ENCODE measurements around the gene TRPV5. TPM values are rescaled to one million over a fixed set of nuclear protein-coding genes. Genes with fewer than 3 reads are reported as not detected.

The TRPV5 gene
- total and polyA plus RNA-seq, 8 donors: not detected

- WGBS, 5 donors: 20 to 51% (median 37%) methylated on average over 6 of the region's 6 CpGs
- Histone ChIP-seq H3K27ac (no peak overlapping the region), H3K4me3 (no peak overlapping the region), H3K36me3 (no peaks in the 10 kb centered on the region), H3K9me3 (no peaks in the 10 kb centered on the region), H3K4me1 (no peaks in the 10 kb centered on the region), H3K27me3 (peaks cover 0 to 26% (median 0%) of the 10 kb centered on the region in 3 donors)
- intact Hi-C loops (cut with DNase I; ENCODE audit: low total_unique reads): no loop called here
- TF ChIP-seq EP300 (IDR thresholded peaks at IDR 0.05) (no peak), CTCF (IDR thresholded peaks at IDR 0.05) (no peak), POLR2A (IDR thresholded peaks at IDR 0.05) (no peak), POLR2AphosphoS5 (IDR thresholded peaks at IDR 0.05) (no peak)
- no peak for DNase-seq
Observed at GRCh38 chr7:142894985-142895593, 38.5 kb downstream of the TRPV5 start.

GRCh38 chr7:142894112-142894984 lies 39.2 kb downstream of the TRPV5 start:
- peaks cover 0 to 26% (median 0%) of the 10 kb centered on the region in 3 donors for H3K27me3 ChIP-seq
- H3K4me1 ChIP-seq: no peaks in the 10 kb centered on the region
- no peak overlapping the region for H3K27ac ChIP-seq
- H3K36me3 ChIP-seq: no peaks in the 10 kb centered on the region
- no peak for TF ChIP-seq EP300 (IDR thresholded peaks at IDR 0.05)
- TF ChIP-seq CTCF (IDR thresholded peaks at IDR 0.05): no peak
- no peak for TF ChIP-seq POLR2A (IDR thresholded peaks at IDR 0.05)
- TF ChIP-seq POLR2AphosphoS5 (IDR thresholded peaks at IDR 0.05): no peak
- WGBS, 5 donors: 68 to 75% (median 69%) methylated on average over 12 of the region's 12 CpGs
- no peak overlapping the region for H3K4me3 ChIP-seq
- no peak for DNase-seq
- H3K9me3 ChIP-seq: no peaks in the 10 kb centered on the region
- intact Hi-C loops (cut with DNase I; ENCODE audit: low total_unique reads): no loop called here

GRCh38 chr7:142892951-142893350 lies 40.6 kb downstream of the TRPV5 start:
- no peak overlapping the region for H3K4me3 ChIP-seq
- no peaks in the 10 kb centered on the region for H3K9me3 ChIP-seq
- H3K27me3 ChIP-seq: peaks cover 0 to 33% (median 0%) of the 10 kb centered on the region in 3 donors
- H3K4me1 ChIP-seq: no peaks in the 10 kb centered on the region
- intact Hi-C loops (cut with DNase I; ENCODE audit: low total_unique reads): no loop called here
- no peaks in the 10 kb centered on the region for H3K36me3 ChIP-seq
- H3K27ac ChIP-seq: no peak overlapping the region
- TF ChIP-seq EP300 (IDR thresholded peaks at IDR 0.05) (no peak), CTCF (IDR thresholded peaks at IDR 0.05) (no peak), POLR2A (IDR thresholded peaks at IDR 0.05) (no peak), POLR2AphosphoS5 (IDR thresholded peaks at IDR 0.05) (no peak)
- WGBS, 5 donors: 78 to 88% (median 86%) methylated on average over 5 of the region's 5 CpGs
- no peak for DNase-seq

- no peak for TF ChIP-seq CTCF (IDR thresholded peaks at IDR 0.05)
- TF ChIP-seq POLR2AphosphoS5 (IDR thresholded peaks at IDR 0.05): no peak
- no peak for TF ChIP-seq POLR2A (IDR thresholded peaks at IDR 0.05)
- no peak for TF ChIP-seq EP300 (IDR thresholded peaks at IDR 0.05)
- no peak for DNase-seq
- no peak overlapping the region for H3K4me3 ChIP-seq
- 81 to 91% (median 89%) methylated on average over 10 of the region's 10 CpGs for WGBS, 5 donors
- H3K27ac ChIP-seq: no peak overlapping the region
- no peaks in the 10 kb centered on the region for H3K36me3 ChIP-seq
- H3K9me3 ChIP-seq: no peaks in the 10 kb centered on the region
- H3K4me1 ChIP-seq: no peaks in the 10 kb centered on the region
- peaks cover 0 to 32% (median 0%) of the 10 kb centered on the region in 3 donors for H3K27me3 ChIP-seq
- intact Hi-C loops (cut with DNase I; ENCODE audit: low total_unique reads): no loop called here
Observed at GRCh38 chr7:142891490-142892082, 42.0 kb downstream of the TRPV5 start.
